Occipital lobe (tissue), 2 donors: ENCODE measurements around the gene COL19A1. TPM values are rescaled to one million over a fixed set of nuclear protein-coding genes. Genes with fewer than 3 reads are reported as not detected.
A peak's percentile ranks its signal among the peaks of the same experiment; 100 is the strongest.

Source experiments
- DNase-seq: peaks from one replicate; lab custom pipeline; 2025; lab: John Stamatoyannopoulos, UW
- total RNA-seq: library from RNA; depleted of rRNA; stranded (reverse); fragments of >200 nt; gene quantifications from one replicate; pipeline ENCODE4 v1.2.3, GENCODE V29; 2014

Gene COL19A1
- total RNA-seq, 1 donor from 2014 or later: 5.9 TPM

DNA sequence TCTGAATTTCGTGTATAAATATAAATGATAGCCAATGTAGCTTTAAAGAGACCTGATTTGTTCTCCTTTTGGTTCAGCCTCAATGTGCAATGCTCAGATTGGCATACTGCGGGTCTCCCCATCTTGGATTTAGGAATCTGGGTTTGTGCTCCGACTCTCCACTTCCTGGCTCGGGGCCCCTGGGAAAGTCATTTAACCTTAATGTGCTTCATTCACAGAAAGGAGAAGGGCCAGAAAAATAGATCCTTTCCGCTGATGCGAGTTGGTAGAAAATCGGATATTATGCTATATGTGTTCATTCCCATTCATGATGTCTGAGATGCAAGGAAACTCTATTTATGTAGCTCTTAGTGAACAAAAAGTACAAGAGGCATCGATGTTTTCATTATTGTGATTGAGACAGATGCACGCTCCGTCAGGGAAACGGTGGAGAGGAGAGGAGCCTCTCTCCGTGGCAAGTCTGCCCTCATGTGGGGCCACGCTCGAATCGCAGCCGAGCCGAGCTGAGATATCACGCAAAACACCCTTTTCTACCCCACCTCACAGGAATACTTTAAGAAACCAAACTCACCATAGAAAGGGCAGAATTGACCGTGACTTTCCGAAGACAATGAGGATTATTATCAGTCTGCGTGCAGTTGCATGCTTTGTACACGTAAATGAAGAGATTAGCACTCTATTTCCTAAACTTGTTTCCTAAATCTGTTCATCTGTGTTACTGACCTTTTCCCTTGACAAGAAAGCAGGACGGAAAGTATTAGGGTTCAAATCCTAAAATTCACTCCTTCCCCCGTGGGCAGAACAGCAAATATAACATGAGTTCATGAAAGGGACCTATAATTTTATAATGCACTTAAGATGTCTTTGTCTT lies 300.0 kb downstream of the COL19A1 start:
- DNase-seq: peak; percentile 44

DNA sequence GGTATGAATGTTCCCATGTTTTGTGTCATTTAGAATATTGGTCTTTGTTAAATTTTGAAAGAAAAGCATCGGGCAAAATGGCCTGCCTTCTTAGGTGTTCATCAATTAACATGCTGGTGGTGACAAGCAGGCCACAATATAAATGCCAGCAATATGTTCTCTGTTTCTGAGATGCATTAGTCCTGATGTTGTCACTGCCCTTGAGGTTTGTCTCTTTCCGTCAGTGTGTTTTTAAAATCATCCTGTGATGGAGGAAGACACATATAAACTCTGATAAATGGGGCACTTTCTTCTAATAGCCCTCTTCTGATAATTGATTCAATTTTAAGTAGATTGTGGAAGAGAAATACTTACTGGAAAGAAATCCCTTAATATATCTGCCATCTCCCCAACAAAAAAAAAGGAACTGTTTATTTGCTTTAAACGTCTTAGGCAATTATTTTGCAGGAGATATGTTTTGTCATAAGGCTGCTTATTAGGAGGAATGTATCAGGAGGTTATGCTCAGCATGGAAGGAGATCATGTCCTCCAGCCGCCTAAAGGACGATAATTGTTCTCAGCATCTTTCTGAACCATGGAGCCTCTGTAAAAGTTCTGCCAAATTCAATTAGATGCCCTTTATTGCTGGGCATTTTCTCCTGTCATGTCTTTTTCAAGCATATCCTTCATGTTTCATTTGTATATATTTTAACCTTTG lies 302.5 kb downstream of the COL19A1 start:
- DNase-seq: no peak

DNA sequence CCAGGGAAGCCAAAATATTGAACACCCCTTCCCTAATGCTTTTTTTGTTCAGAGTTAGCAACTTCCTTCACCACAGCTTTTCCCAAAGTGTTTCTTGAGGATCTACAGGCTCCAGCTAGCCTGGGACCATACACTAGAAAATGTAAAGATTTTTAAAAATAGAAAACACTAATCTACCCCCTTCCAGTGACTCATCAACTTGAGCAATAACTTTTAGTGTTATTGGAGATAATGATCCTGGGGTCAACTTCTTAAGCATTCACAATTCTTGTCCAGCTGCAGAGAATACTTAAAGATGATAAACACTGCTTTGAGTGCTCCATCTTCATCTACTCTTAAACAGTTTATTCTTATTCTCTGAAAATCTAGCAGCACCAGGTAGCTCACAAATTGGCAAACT lies 304.9 kb downstream of the COL19A1 start:
- no peak for DNase-seq

DNA sequence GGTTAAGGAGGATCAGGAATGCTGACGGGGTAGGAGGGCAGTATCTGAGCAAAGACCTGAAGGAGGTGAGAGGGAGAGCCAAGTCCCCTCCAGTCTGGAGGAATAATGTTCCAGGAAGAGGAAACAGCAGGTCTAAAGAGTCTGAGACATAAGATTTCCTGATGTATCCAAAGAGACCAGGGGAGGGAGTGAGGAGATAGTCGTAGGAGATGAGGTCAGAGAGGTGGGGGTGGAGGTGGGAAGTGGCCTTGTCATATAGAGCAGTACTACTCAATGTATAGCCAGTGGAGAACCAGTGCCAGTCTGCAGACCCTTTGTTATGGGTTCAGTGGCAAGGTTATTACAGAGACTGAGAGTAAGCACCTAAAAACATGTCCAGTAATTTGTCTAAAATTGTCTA lies 305.9 kb downstream of the COL19A1 start:
- DNase-seq: no peak

DNA sequence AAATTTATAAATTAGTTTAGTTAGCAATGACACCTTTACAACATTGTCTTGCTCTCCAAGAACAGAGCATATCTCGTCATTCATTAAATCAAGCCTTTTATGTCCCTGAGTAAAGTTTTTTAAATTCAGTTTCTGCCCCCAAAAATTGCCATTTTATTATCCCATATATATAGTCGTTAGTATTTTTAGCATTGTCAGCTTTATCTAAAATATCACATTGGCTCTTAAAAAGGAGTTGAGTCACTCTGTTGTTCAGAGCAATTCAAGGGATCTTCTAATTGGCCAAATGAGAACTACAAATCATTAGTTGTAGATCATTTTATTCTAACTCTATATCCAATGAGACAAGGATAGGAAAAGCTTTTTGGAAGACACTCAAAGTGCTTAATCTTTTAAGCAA lies 309.4 kb downstream of the COL19A1 start:
- no peak for DNase-seq

DNA sequence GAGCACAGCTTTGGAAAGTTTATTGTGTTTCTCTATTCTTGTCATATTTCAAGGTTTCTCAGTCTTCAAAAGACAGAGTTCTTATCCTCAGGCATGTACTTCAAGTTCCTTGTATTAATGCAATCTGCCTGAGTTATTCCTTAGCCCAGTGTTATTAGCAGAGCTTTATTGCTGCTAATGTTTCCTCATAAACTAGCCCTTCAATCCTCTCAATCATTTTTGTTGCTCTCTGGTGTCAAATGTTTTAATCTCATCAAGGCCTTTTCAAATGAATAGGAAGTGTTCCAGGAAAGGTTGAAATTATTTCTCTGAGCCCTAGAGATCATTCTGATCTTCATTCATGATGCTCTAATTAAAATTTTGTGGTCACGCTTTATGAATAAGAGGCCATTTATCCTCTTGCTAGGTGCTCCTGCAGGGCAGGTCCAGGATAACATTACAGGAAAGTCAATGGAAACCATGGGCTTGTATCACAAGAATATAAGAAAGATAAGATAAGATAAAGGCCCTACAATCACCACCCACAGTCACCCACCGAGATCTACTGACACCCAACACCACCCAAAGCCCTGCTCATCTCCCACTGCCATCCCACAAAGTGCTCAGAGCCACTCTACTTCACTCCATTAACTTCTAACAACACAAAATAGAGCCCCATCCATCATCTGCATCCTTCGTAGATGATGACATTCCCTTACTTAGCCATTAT lies 310.6 kb downstream of the COL19A1 start:
- no peak for DNase-seq

DNA sequence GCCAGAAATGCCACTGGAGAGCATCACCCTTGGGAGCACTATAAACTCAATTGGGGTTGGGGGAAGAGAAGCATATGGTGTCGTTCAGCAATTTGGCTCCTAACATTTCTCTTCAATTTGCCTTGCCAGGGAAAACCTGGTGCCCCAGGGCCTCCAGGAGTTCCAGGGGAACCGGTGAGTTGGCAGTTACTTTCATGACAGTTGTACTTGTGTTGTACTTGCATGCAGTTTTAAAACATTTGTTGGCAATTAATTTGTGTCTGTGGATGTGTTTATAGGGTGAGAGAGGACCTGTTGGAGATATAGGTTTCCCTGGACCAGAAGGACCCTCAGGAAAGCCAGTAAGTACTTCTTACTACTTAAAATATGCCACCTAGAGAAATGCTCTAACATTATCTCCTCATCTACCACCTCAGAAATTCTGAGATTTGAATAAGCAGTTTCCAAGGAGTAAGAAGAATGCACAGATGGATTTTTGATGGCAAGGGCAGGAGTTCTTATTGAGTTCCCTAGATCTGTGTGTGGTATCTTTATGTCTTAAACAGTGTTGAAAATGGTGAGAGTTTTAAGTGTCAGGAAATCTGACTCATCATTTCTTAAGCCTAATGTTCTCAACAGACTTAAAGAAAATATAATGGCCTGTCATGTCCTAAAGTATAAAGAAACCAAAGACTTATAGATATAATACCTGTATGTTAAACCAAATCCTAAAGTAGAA lies 314.0 kb downstream of the COL19A1 start:
- DNase-seq: no peak

DNA sequence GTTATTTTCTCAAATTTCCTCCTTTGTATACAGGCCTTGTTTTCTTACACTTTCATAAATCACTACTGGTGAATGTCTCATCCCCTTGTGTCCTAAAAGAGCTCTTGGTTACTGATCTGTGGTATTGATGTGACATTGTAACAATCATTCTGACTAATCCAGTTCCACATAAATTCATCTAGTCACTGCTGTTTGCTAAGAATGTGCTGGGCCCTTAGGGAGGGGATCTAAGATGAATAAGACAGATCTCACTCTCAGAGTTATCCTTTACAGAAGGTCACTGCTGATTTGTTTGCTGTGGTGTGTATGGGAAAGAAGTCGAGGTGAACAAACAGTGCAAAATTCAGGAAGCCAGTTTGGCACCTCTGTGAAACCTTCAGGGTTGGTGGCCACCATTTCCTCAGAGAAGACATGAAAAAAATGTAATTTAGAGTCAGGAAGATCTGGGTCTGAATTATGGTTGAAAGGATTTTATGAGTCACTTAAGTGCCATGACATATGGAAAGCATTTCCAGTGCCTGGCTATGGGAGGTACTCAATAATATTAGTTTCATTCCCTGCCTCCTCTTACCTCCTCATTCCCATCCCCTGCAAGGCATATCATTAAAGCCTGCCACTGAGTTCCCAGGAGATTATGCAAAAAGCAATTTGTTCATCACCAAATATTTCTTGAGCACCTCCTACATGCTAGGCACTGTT lies 314.7 kb downstream of the COL19A1 start:
- no peak for DNase-seq

DNA sequence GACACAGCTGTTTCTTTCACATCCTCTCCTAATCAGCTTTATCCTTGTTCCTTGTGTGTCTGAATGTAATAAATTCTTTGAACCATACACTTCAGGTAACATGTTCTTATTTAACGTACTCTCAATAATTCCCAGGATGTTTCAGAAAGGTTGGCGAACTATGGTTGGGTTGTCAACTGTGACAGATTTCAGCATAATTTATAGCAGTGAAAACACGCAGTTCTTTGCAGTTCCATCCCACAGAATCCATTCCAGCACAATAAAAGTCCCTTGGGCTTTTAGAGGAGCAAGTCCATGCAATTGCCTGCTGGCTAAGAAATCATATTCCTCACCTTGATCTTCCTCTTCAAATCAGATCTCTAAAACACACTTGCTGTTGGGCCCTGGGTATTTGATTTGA lies 317.2 kb downstream of the COL19A1 start:
- DNase-seq: no peak

DNA sequence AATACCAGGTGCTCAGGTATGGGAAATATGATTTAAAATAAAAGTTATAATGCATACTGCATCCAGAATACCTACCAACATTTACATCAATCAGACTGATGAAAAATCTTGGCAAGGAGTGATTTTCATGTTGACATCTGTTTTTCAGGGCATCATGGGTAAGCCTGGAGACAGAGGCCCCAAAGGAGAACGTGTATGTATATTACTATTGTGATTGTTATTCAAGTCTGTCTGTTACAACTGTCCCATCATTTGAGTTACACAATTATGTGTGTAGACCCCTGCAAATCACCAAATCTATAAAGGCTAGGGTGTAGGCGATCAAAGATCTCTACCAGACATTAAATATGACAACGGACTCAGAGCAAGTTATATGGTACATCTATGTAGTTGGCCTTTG lies 318.4 kb downstream of the COL19A1 start:
- DNase-seq: no peak

DNA sequence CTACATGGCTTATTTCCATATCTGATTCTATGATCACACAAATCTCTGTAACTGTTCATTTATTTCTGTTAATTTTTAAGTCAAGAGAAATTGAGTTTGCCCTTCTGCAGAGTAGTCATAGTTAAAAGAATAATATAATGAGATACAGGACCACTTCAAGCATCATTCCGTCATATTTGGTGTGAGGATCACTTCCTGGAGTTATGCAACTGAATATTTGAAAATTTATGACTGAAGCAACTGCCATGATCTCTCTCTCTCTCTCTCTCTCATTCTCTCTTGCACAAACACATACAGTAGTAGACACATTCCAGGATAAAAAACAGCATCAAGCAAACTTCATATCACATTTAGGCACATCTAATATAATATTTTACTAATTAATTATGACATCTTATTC lies 320.1 kb downstream of the COL19A1 start:
- no peak for DNase-seq

DNA sequence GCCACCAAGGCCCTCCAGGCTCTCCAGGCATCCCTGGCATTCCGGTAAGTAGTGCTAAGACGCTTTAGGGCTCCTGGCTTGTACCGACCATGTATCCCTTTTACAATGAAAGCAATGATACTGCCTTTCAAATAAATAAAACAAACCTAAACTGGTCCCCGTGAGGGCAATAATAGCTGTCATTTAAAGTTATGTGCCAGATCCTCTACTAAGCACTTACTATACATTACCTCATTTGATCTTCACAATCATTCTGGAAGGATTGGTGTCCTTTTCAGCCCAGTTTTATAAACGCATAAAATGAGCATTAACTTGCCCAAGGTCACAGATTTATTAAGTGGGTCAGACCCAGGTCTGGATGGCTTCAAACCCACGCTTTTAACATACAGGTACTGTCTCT lies 321.8 kb downstream of the COL19A1 start:
- no peak for DNase-seq

DNA sequence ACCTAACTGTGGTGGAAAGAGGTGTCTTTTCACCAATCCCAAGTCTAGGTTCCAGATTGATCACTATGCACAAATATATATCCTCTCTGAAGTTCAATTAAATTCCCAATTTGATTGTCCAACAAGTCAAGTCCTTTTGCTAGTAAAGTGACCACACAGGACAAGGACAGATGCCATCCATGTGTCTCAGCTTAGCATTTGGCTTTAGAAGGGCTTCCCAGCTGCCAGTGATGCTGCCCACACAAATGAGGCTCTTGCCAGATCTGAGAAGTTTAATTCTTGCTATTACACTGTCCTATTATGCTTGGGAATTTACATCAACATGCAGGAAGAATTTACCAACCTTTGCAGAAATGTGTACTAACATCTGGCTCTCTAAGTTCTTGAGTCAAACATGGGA lies 328.1 kb downstream of the COL19A1 start:
- DNase-seq: no peak

DNA sequence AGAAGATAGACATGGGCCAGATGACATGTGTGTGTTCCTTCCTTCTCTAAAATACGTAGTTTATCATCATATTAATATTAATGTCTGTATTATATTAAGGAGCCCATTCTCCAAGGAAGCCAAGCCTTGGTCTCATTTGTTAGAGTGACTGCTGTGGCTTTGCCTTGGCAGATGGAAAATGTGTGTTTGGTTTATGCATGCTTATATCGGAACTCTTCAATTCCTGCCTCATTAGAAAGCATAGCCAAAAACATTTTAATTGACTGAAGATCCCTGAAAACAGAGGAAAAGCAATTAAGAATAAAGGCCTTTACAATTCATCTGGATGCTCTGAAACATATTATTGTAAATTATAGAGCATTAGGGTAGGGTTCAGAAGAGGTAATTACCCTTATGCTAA lies 330.2 kb downstream of the COL19A1 start:
- no peak for DNase-seq

DNA sequence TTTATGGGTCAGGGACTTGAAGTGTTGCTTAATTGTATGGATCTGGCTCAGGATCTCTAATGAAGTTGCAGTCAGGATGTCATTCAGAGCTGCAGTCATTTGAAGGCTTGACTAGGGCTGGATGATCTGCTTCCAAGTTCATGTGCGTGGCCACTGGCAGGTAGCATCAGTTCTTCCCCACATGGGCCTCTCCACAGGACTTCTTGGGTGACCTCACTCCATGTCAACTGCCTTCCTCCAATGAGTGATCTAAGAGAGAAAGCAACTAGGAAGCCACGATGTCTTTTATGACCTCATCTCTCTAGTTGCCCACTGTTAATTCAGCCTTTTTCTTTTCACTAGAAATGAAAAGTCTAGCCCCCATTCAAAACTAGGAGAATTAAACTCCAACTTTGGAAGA lies 332.4 kb downstream of the COL19A1 start:
- DNase-seq: no peak

DNA sequence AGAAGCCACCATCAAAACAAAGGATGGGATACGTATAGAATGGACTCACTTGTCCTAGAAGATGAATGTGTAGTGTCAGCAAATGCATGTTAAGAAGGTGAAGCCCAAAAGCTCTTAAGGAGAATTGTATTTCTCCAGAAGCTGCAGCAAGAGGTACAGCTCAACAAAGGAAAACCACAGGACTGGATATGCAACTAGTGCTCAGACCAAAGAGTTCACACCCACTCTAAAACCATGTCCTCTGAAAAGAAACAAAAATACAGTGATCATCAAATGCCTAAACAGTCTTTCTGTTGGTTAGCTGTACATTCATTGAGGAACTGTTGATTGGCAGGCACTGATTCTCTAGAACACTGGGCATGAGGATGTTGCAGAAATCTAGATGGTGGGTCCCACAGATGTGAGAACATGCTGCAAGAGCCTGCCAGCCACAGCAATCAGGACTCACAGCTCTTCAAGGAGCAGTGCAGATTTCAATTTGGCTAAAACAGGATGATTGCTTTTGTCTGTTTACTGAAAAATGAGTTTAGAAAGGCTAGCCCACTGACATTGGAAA lies 342.0 kb downstream of the COL19A1 start:
- DNase-seq: no peak

DNA sequence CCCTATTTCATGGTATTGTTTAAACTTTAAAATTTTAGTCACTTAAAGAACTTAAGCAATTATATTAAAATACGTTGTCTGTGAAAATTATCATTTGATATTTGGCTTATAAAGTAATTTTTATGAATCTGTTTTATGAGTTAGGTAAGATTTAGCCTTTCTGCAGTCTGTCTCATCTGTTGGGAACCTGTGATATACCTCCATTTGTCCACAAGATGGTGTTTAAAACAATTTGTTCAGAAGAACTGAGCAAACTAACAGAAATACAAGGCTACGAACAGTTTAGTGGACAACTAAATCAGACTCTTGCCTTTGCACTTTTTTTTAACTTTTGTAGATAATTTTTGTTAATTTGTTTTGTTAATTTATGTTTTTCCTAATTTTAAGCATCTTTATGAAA lies 344.1 kb downstream of the COL19A1 start:
- no peak for DNase-seq

DNA sequence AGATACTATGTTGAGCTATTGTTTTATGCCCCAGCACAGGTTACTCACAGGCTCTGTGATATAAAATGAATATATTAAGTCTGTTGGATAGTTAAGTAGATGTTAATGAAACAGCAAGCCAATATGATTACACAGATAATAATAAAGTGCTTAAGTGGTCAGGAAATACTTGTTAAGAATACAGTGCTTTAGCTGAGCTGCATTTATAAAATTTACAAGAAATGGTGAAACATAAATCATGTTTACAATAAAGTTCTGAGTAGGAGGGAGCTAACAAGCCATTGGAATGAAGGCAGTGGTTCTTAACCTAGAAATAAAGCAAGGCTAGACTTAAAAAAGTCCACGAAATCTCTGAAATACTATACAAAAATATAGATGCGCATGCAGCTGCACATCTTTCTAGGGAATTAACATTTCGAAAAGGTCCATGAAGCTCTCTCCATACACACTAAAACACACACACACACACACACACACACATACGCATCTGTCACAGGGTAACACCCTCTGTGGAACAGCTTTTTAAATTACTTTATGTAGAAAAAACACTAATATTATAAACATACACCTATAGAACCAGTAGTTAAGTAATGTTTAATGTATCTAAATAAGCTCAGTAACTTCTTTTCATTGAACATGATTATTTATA lies 349.2 kb downstream of the COL19A1 start:
- DNase-seq: no peak

DNA sequence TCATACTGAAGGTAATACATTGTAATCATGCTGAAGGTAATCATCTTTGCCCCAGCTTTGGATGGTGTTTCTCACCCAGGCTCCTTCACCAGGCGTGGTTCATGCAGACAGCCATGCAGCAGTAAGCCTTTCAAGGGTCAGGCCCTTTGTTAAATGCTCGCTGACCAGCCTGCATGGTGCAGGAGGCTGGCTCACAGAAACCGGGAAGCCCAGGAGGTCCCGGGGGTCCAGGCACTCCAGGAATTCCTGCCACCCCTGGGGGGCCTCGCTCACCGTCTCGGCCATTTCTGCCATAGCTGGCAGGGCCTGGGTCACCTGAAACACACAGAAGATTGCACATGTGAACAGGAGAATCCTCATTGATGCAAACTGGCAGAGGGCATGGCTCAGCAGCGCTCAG lies 350.4 kb downstream of the COL19A1 start:
- no peak for DNase-seq

DNA sequence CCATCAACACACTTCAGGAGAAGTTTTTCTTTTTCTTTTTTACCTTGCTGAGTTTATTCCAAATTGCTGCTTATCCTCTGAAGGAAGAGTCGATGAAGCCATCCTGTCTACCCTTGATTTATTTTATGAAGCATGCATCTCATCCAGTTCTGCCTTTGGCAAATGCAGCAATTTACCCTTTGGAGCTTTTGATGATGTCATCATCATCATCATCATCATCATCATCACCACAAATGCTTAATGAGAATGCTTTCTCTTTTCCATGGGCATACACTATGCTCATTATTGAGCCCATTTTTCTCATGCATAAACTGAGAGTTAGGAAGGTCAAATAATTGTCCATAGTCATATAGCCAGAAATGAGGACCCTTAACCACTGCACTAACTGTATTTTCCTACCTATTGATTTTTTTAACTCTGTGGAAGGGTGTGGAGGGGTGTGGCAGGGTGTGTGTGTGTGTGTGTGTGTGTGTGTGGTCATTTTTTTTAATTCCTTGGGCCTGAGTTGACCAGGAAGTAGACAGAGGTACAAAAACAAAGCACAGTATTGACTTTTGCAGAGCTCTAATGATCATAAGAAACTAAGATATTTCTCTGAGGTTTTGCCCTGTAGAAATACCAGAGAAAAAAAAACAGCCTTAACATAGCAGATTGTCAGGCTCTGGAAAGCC lies 353.7 kb downstream of the COL19A1 start:
- DNase-seq: no peak
